Stimulated activated CD4-positive, alpha-beta T cell treated with anti-CD3 and anti-CD28 coated beads, Interleukin-2, amount 100 ng/mL, for 4 hours (primary cell): ENCODE measurements around the gene AUNIP.
A peak's percentile ranks its signal among the peaks of the same experiment; 100 is the strongest.

Experiments
- DNase-seq: peaks from one replicate; pipeline ENCODE4 v3.0.0-alpha.2; 2020; ENCODE audit warnings: low read depth

AUNIP gene, protein sequence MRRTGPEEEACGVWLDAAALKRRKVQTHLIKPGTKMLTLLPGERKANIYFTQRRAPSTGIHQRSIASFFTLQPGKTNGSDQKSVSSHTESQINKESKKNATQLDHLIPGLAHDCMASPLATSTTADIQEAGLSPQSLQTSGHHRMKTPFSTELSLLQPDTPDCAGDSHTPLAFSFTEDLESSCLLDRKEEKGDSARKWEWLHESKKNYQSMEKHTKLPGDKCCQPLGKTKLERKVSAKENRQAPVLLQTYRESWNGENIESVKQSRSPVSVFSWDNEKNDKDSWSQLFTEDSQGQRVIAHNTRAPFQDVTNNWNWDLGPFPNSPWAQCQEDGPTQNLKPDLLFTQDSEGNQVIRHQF

DNA sequence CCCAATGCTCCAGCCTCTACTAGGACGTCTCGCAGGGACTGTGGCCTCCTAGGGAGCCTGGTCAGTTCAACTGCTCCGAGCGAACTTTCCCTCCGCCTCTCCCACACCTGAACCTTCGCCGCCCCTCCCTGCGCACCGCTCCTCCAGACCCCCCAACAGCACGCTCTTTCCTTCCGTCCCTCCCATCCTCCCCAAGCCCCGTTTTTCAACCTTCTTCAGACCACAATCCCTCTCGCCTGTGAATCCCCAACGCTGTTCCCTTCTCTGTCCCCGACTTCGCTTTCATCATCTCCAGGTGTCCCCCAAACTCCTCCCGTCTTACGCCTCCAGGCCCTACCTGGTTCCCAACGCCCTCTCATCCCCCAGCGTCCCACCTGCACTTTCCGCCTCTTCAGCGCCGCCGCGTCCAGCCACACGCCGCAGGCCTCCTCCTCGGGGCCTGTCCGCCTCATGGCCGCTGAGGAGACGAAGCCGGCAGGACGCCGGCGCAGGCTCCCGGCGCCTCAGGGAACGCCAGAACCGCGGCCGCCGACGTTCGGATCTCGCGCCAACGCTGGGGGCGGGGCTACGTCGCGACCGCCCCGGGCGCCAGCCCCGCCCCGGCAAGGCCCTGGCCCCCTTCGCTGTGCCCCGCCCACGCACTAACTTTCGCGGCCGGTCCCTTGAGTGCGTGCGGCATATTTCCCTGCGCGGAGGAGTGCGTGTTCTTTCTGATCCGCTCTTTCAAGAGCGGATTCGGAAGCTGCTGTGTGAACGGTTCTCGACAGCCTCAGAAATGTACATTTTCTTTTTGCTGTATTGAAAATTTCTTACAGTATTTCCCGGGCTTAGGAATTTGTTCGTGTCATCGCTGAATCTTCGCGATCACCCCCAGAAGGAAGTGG lies at the start of gene AUNIP:
TSS of gene AUNIP (minus strand) at position 552 of the 884 bp plus-strand sequence. CDS start at position 452, 100 bp downstream.
- peak; percentile 92 for DNase-seq

DNA sequence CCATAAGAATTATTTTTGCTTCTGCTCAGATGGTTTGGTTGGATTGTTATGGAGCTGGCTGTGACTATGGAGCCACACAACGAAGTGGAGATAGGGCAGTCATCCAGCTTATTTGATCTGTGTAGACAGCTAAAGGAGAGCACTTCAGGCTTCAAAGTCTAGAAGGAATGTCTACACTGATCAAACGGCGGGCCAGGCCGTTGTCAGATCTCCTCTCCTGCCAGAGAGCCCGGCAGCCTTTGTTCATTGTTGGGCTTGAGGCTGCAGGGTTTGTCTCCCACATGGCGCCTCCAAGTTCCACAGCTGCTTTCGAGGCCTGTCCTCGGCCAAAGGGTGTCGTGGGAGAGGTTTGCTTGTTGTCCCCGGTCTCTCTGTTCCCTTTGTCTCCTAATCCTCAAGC lies 49.8 kb upstream of the AUNIP start:
- no peak for DNase-seq

DNA sequence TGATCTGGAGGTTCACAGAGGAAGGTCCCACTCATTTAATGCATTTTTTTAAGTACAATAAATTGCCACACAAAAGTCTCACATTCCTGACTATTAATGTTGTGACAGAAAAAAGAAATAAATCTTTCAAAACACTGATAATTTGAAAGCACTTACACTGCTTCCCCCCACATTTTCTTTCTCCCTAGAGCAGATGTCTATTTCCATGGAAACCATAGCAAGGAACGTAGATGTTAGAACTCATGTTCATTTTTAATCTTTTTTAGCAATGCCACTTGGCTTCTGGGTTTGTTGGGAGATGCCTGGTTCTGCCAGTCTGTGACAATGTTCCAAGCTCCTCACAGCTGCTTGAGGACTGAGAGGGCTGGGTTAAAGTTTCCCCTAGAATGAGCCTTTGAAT lies 48.9 kb upstream of the AUNIP start:
- no peak for DNase-seq

DNA sequence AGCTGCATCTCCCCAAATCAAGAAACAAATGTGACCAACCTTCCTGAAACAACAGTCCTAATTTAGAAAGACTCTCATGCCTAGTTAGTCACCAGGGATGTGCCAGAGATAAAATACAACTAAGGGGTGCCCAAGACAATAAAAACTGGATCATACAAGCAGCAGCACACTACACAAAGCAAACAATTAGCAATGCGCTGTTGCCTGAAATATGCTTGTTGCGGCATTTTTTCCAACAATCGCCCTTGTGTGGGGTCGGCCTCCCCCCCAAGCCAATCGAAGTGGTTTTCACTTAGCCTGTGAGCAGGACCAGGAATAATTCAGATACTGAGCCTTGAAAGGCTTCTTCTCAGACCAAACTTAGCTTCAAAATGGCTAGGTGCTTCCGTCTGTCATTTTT lies 48.3 kb upstream of the AUNIP start:
- DNase-seq, result no peak

DNA sequence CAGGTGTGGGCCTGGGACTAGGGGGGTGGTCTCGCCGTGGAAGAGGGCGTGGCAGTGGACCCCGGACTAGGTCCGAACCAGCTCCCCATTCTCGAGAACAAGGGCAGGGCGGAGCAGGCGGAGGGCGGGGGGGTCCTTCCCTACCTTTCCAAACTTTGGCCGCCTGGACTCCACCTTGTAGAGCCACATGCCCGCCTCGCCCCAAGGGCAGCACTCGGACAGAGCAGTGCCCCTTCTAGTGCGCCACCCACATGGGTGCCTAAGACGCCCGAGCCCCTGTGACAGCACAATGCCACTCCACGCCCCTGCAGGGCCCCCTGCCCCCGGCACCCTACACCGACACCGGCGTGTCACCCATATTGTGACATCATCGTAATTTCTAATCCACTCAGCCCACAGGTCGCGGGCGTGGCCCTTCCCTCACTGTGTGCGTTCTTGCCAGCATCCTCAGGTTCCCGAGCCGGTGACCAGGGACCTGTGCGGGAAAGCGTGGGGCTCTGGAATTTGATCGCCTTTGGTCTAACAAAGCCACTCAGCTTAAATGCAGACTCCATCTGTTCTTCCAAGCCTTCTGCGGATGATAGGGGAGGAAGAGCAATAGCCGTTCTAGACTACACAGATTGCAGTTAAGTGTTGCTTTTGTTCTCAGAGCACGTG lies 47.5 kb upstream of the AUNIP start:
- DNase-seq, result peak; percentile 24

DNA sequence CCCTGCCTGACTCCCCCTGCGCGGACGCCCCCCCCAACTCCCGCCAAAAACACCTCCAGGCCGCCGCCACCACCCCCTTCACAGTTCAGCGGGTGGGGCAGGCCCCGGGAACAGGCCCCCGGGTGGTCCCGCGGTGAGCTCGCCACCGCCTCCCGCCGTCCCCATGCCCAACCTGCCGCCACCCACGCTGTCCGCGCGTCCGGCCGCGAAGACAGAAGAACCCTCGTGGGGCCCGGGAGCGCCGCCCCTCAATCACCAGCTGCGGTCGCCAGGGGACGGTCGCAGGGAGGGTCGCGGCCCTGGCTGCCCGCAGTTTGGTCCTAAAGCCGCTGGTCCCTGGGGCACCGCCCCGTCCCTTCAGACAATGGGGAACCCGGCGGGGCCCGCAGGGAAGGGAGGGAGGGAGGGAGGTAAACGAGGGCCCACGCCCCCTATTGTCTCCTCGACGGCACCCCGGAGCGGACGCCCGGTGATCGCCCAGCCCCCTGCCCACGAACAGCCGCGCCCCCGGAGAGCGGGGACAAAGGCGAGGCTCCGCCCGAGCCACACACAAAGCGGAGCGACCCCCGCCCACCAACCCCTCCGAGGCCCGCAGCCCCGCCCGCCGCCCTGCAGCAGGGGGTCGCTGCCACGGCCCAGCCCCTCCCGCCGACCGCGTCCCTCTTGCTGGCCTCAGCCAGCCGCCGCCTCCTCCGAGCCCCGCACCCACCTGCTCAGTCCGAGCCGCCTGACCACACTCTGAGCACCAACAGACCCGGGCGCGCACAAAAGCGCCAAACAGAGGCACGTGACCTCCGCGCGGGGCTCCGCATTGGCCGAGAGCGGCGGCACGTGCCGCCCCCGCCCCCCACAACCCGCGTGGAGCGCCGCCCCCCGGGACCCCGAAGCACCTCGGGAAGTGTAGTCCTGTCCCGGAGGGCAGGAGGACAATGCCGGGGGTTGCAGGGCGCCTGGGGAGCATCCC lies 46.7 kb upstream of the AUNIP start, which contains the start of gene STMN1:
TSS of gene STMN1 (minus strand) at position 740 of the 964 bp plus-strand sequence. CDS start 1,743 bp downstream, outside the sequence.
- peak; percentile 87 for DNase-seq

DNA sequence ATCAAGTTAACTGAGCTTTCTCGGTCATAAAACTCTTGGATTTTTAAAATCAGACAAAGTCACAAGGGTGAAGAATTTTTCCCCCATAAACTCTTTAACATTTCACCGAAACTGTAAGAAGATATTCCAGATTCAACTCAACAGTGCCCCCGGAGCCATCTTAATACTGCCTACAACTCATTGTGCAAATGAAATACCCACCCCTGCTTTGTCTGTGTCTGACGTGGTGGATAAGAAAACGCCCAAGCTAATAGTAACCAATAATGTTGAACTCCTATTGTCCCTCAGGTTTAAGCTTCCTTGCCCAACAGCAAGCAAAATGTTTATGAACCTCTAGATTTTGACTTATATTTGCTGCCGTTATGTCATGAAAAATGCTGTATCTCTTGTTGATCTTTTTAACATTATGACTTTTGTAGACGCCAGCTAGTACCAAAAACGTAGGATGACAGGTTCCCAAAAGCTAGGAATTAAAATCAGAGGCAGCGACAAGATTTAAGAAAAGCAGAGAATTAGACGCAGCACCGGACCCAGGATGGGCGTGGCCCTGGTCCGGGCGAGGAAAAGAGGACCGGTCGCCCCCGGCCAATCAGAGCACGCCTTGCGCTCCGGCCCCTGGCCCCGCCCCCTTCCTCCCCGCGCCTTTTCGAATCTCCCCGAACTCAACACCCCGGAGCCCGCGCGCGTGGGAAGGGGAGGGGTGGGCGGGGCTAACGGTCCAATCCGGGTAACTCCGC lies 45.9 kb upstream of the AUNIP start:
- DNase-seq, result peak; percentile 90

DNA sequence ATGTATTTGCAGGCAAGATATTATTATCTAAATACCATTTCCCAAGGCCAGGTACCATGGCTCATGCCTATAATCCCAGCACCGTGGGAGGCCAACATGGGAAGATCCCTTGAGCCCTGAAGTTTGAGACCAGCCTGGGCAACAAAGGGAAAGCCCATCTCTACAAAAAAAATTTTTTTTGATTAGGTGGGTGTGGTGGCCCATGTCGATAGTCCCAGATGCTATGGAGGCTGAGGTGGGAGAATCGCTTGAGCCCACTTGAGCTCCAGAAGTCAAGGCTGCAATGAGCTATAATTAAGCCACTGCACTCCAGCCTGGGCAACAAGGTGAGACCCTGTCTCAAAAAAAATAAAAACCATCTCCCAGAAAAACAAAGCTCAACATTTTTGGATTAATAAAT lies 44.7 kb upstream of the AUNIP start:
- no peak for DNase-seq

DNA sequence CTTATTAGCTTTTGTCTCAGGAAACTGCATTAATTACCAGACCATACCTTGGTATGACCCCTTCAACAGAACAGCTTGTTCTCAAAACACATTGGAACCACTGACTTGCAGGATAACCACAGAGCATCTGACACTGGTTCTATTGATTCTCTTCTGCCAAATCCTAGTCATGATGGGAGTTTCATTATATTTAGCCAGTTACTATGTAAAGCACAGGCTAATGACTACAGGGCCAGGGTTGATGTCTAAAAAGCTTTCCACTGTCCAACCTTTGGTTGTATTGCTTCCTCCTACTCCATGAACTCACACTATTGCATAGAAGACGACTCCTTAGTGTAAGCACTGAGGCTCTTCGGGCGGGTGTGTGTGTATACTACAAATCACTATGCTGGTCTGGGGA lies 43.2 kb upstream of the AUNIP start:
- no peak for DNase-seq

DNA sequence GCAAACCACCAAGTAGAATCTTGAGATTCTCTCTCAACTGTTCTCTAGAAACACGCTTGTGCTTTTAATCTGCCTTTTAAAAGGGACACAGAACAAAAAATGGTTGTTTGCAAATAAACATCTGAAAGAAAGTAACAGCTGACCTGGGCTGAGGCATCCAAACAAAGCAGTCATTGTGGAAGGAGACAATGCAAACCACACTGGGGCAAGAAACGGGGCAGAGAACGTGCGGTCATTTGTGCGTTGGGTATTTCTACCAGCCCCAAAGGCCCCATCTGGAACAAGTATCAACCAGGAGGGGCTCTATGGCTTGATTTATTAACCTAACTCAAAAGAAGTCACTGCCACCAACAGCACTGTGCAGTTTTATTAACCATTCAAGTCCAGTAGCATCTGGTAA lies 41.0 kb upstream of the AUNIP start:
- DNase-seq, result no peak

DNA sequence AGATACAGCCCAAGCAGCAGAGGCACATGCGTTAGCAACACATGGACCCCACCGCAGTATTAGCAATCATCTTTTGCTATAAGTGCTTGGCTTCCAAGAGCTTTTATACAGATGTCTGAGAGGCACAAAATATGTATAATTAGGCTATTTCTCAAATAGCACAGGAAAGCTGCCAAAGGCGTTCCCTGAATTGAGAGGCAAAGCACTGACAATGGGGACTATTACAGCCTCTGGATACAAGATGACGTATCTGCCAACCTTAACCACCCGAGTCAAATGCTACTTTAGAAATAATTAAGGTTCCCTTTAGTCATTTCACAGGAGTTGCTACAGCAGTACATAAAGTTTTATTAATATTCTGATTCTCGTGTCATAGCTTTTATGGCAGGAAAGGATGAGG lies 40.5 kb upstream of the AUNIP start:
- no peak for DNase-seq

DNA sequence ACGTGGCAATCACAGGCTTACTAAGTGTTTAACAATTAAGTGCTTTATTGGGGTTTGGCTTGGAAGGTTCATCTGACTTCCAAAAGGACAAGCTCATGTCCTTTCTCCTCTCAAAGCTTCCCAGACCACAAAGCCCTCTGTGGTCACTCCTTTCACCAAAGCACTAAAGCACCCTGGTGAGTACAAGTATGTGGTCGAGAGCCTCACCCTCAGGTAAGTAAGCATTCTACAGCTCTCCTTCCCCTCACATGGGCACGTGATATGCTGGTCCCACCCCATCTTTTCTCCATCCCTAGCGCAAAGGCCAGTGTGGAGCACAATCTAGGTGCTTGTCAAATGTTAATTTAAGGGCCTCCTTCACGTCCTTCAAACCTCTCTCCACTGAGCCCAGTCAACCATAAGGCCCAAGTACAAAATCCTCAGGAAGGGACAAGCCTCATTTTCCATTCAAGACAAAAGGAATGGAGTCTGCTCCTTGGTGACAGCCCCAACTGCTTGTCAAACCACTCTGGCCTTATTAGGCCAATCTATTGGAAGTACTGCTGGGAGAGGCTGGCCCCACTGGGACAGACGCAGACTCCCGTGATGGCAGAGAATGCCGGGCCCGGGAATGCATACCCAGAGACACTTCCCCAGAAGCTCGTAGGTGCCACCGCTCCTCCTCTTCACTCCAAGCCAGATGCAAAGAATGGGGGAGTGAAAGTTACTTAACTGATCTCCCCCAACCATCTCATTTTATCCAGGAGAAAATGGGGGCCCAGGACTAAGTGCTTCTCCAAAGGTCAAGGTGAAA lies 39.2 kb upstream of the AUNIP start:
- DNase-seq, result no peak

DNA sequence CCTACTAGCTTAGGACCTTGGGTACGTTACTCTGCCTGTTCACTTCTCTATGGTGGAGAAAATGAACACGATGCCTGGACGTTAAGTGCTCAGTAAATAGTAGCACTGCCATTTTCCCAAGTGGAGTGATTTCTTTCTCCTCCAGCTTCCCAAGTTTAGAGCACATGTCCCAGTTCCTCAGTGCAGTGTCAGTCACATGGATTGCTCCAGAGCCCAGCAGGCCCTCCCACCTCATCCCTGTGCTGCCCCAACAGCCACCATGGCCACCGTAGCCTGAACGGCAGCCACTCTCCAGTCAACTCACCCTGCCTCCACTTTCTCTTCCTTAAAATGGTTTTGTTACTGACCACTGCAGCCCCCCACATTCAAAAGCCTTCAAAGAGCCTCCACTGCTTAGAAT lies 38.5 kb upstream of the AUNIP start:
- DNase-seq, result no peak

DNA sequence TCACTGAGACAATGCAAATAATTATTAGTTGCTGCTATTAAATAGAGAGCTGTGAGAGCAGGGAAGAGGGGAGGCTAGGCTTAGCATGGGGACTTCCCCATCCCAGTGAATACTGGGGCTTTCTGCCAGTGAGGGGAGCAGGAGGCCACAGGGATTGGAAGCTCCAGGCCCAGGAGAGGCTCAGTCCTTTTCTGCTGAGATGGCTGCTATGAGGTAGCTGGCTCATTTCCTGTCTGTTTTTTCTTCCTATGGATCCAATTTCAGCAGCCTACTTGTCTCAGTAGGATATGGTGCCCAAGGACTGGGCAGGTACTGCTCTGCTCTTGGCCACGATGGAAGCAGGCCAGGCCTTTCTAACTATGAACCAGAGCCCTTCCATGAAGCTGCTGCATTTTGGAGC lies 37.0 kb upstream of the AUNIP start:
- no peak for DNase-seq

DNA sequence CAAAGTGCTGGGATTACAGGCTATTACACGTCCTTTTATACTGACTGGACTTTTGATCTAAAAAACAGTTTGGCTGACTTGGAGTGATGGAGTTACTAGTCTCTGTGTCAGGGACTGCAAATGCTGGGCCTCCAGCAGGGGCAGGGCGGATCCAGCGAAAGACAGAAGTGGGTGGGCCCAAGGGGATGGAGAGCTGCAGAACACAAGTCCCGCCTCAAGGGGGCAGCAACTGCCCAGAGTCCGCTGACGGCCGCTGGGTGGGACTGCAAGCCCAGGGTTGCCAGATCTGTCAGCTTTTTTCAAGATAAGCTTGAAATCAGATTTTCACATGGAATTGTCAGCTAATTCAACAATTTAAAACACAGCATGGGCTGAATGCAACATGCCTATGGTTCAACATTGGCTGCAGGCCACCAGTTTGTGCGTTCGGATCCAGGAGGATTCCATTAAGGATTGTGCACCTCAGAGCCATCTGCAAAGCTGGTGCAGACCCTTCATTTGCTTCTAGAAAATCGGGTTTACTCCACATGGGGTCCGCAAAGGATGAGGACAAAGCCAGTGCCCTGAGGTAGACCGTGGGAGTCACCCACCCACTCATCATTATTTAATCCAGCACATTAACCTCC lies 36.2 kb upstream of the AUNIP start:
- peak; percentile 81 for DNase-seq

DNA sequence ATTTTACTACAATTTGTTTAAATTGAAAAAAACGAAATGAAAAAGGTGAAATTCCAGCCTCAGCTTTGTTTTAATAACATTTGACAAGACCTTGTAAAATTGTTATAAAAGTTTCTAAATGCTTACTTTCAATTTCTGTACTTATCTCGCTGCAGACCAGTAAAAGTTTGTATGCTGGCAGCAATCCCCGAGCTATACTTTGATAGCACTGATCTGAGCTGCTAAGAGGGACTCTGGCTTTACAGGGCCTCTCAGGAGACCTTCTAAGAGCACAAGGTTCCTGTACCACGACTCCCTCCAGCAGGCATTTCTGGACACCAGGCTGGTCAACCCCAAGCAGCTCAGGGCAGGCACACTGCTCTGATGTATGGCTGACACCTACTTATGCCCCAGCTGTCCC lies 33.9 kb upstream of the AUNIP start:
- DNase-seq, result no peak

DNA sequence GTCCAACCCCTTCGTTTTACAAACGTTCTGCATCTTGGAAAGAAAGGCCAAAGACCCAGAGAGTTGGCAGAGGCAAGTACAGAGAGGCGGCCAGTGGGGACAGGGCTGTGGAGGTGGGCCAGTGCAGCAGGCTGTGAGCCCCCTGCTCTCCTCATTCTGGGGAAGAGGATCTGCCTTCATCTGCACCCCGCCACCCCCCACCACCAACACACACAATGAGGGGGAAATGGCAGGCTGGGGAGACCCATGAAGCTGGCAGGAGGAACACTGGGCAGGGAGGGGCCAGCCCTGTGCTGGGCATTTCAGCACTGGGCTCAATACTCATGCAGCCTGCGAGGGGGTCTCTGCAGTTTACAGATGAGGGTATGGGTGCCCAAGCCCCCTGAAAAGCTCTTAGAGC lies 32.3 kb upstream of the AUNIP start:
- no peak for DNase-seq

DNA sequence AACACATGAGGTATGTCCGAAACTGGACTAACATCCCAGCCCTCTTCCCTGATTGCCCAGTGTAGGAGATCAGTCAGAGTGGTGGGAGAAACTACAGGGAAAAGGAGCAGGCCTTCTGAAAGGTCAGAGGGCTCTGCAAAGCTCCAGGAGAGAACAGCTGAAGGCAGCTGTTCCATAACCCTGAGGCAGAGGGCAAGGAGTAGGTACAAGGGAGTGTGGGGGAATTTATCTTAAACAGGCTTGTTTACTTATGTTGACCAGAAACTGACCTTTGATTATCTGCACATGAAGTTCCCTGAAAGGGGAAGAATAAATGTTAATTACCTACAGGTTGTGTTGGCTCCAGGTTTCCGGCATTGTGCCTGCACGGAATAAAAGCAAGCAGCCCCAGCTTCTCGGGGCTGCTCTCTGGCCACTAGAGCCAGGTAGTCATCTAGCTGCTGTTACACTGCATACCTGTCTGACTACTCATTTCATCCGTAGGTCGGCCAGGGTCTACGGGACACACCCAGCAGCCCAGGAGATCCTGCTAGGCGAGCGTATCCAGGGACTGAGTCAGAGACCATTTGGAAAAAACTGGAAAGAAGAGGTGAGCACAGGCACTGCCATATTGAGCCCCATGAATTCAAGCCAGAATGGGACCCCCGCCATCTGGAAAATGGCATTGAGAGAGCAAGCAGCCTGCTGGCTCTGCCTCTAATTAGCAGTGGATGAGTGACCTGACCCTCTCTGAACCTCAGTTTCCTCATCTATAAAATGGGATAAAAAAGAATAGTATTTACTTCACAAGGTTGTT lies 31.2 kb upstream of the AUNIP start:
- no peak for DNase-seq

DNA sequence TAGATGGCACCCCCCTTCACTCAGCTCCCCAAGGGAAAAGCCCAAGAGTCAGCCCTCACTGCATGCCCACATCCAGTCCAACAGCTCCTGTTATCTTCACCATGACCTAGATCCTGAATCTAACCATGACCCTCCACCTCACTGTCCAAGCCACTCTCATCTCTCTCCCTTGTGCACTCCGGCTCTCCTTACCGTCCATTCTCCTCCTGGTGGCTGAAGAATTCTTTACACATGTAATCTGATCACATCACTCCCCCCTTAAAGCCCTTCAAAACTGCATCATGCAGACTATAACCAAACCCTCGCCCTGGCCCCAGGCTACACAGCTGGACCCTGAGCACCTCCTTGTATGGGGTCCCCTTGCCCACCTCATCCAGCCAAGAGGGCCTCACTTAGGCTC lies 30.2 kb upstream of the AUNIP start:
- no peak for DNase-seq
